H1 (cell line): ENCODE data around the gene LGALSL. TPM values are rescaled to one million over a fixed set of nuclear protein-coding genes. Genes with fewer than 3 reads are reported as not detected.

Experiments used
- CTCF ChIA-PET: fragments of 300-600 bp; sonication (Branson Sonifier 250); formaldehyde crosslinking; loops from one replicate; lab custom pipeline; 2021; ENCODE audit not compliant: partially characterized antibody; lab: Charles Lee
- POLR2A ChIA-PET: fragments of 300-600 bp; sonication (Branson Sonifier 250); formaldehyde crosslinking; loops from one replicate; lab custom pipeline; 2021; ENCODE audit warnings: inconsistent platforms; ENCODE audit not compliant: partially characterized antibody; lab: Charles Lee
- DNase-seq, 2 experiments: peaks; one replicate each; pipeline versions ENCODE4 v3.0.0 to v3.0.0-alpha.2; 2010 to 2022; ENCODE audit warnings: low spot score in 2 of 2, low read depth in 1 of 2, mixed read lengths in 1 of 2
- FAIRE-seq: peaks from 2 replicates; lab custom pipeline; 2011; peaks lifted over from hg19 to GRCh38; lab: Jason Lieb, UNC
- H2AFZ ChIP-seq: 2 replicates; pipeline ENCODE4 v1.8.1; 2012; ENCODE audit warnings: low read length, inconsistent platforms
- H2AK5ac ChIP-seq: 2 replicates; pipeline ENCODE4 v1.6.1; 2013; ENCODE audit warnings: low read depth, low read length
- H2BK120ac ChIP-seq: replicated peaks from 2 replicates; pipeline ENCODE3; 2013; ENCODE audit warnings: low read depth, low read length, inconsistent platforms
- H2BK12ac ChIP-seq: 2 replicates; pipeline ENCODE4 v1.6.1; 2013; ENCODE audit warnings: low read depth, low read length
- H2BK15ac ChIP-seq: 2 replicates; pipeline ENCODE4 v1.6.1; 2013; ENCODE audit warnings: low read length
- H2BK20ac ChIP-seq: 2 replicates; pipeline ENCODE4 v1.6.1; 2013; ENCODE audit warnings: low read length
- H2BK5ac ChIP-seq: 2 replicates; pipeline ENCODE4 v1.6.1; 2013; ENCODE audit warnings: low read depth, low read length
- H3K14ac ChIP-seq: 2 replicates; pipeline ENCODE4 v1.6.1; 2013; ENCODE audit warnings: inconsistent platforms; ENCODE audit not compliant: insufficient read length
- H3K18ac ChIP-seq: 2 replicates; pipeline ENCODE4 v1.6.1; 2013; ENCODE audit warnings: low read length; ENCODE audit errors: extremely low read depth
- H3K23ac ChIP-seq: 2 replicates; pipeline ENCODE4 v1.6.1; 2013; ENCODE audit warnings: inconsistent platforms; ENCODE audit not compliant: insufficient read length
- H3K23me2 ChIP-seq: 2 replicates; pipeline ENCODE4 v1.6.1; 2013; ENCODE audit warnings: low read depth, low read length
- H3K27ac ChIP-seq: 2 replicates; pipeline ENCODE4 v1.6.1; 2011; ENCODE audit warnings: low read depth, low read length, inconsistent platforms
- H3K27me3 ChIP-seq, 4 experiments: replicated peaks in 1 of 4; 1 replicate in 1 of 4; 2 replicates in 3 of 4; pipeline versions ENCODE4 v1.6.1 to v1.8.1; 2011 to 2013; ENCODE audit warnings: low read length in 3 of 4, mild to moderate bottlenecking in 3 of 4, inconsistent platforms in 2 of 4, mixed read lengths in 2 of 4, moderate library complexity in 1 of 4; ENCODE audit not compliant: control insufficient read depth in 3 of 4, insufficient read depth in 3 of 4; ENCODE audit errors: extremely low read depth in 1 of 4
- H3K36me3 ChIP-seq, 4 experiments: 2 replicates each; pipeline versions ENCODE4 v1.6.1 to v1.8.1; 2011 to 2013; ENCODE audit warnings: mild to moderate bottlenecking in 4 of 4, low read length in 3 of 4, moderate library complexity in 2 of 4, control low read depth in 1 of 4, inconsistent platforms in 1 of 4; ENCODE audit not compliant: insufficient read depth in 4 of 4, control insufficient read depth in 2 of 4
- H3K4ac ChIP-seq: replicated peaks from 2 replicates; pipeline ENCODE3; 2013; ENCODE audit warnings: low read length, low read depth, mixed read lengths, inconsistent platforms; ENCODE audit not compliant: insufficient read length
- H3K4me1 ChIP-seq, 4 experiments: replicated peaks in 1 of 4; 1 replicate in 1 of 4; 2 replicates in 3 of 4; pipeline versions ENCODE4 v1.6.1 to v1.8.1; 2011 to 2013; ENCODE audit warnings: low read length in 3 of 4, inconsistent platforms in 2 of 4, mixed read lengths in 1 of 4; ENCODE audit not compliant: insufficient read depth in 4 of 4, control insufficient read depth in 3 of 4
- H3K4me2 ChIP-seq, 2 experiments: 2 replicates each; pipeline versions ENCODE4 v1.6.1 to v1.8.1; 2011 to 2013; ENCODE audit warnings: low read depth in 2 of 2, low read length in 2 of 2, control low read depth in 1 of 2, inconsistent platforms in 1 of 2, mild to moderate bottlenecking in 1 of 2; ENCODE audit not compliant: insufficient read depth in 1 of 2
- H3K4me3 ChIP-seq, 4 experiments: fragments of 200-600, 300-600 bp in 1 of 4; sonication (generic), shearing (Covaris generic), sonication (Bioruptor Twin) in 1 of 4; 2 replicates each; pipeline versions ENCODE4 v1.5.1 to v1.8.1; 2011 to 2016; ENCODE audit warnings: low read length in 4 of 4, low read depth in 3 of 4, control low read depth in 2 of 4, inconsistent platforms in 2 of 4, mild to moderate bottlenecking in 2 of 4, mixed read lengths in 1 of 4, moderate library complexity in 1 of 4; ENCODE audit not compliant: insufficient read depth in 2 of 4; ENCODE audit errors: extremely low read depth in 1 of 4
- H3K56ac ChIP-seq: replicated peaks from 2 replicates; pipeline ENCODE3; 2013; ENCODE audit warnings: low read depth, mild to moderate bottlenecking, mixed read lengths, low read length, inconsistent platforms; ENCODE audit not compliant: insufficient read length
- H3K79me1 ChIP-seq: 2 replicates; pipeline ENCODE4 v1.6.1; 2013; ENCODE audit warnings: low read depth, low read length, control low read depth
- H3K79me2 ChIP-seq, 2 experiments: 2 replicates each; pipeline versions ENCODE4 v1.6.1 to v1.8.1; 2012 to 2013; ENCODE audit warnings: low read length in 2 of 2, mild to moderate bottlenecking in 2 of 2, inconsistent platforms in 1 of 2; ENCODE audit not compliant: insufficient read depth in 2 of 2, control insufficient read depth in 1 of 2
- H3K9ac ChIP-seq, 4 experiments: replicated peaks in 1 of 4; 1 replicate in 1 of 4; 2 replicates in 3 of 4; pipeline versions ENCODE4 v1.6.1 to v1.8.1; 2011 to 2013; ENCODE audit warnings: low read depth in 3 of 4, low read length in 3 of 4, control low read depth in 2 of 4, mild to moderate bottlenecking in 2 of 4, moderate library complexity in 2 of 4, inconsistent platforms in 1 of 4; ENCODE audit errors: extremely low read depth in 1 of 4
- H3K9me3 ChIP-seq, 2 experiments: 2 replicates each; pipeline versions ENCODE4 v1.6.1 to v1.8.1; 2012 to 2013; ENCODE audit warnings: mild to moderate bottlenecking in 2 of 2, moderate library complexity in 2 of 2, control low read depth in 1 of 2, inconsistent platforms in 1 of 2, low read depth in 1 of 2, low read length in 1 of 2, mixed read lengths in 1 of 2; ENCODE audit not compliant: insufficient read depth in 2 of 2
- H4K20me1 ChIP-seq, 2 experiments: replicated peaks in 1 of 2; 2 replicates each; pipeline versions ENCODE3 to v1.8.1; 2011 to 2013; ENCODE audit warnings: inconsistent platforms in 2 of 2, low read length in 2 of 2, mild to moderate bottlenecking in 1 of 2; ENCODE audit not compliant: insufficient read depth in 2 of 2, control insufficient read depth in 1 of 2
- H4K5ac ChIP-seq: 2 replicates; pipeline ENCODE4 v1.6.1; 2013; ENCODE audit warnings: low read length, low read depth, mixed read lengths, inconsistent platforms; ENCODE audit not compliant: insufficient read length
- H4K8ac ChIP-seq: 2 replicates; pipeline ENCODE4 v1.8.0; 2013; ENCODE audit warnings: mild to moderate bottlenecking, moderate library complexity, low read length, inconsistent platforms; ENCODE audit not compliant: insufficient read depth; ENCODE audit errors: extremely low read depth
- H4K91ac ChIP-seq: replicated peaks from 2 replicates; pipeline ENCODE3; 2013; ENCODE audit warnings: low read length, mixed read lengths, inconsistent platforms; ENCODE audit not compliant: insufficient read length
- CBX5 ChIP-seq: fragments of 300-800, 300-1000 bp; sonication (generic); IDR thresholded peaks from 2 replicates; pipeline ENCODE4 v1.7.1; 2016; ENCODE audit warnings: antibody characterized with exemption, low read length, low read depth
- CREB1 ChIP-seq: IDR thresholded peaks from 2 replicates; pipeline ENCODE4 v1.6.1; 2012; ENCODE audit warnings: inconsistent platforms
- HDAC6 ChIP-seq: IDR thresholded peaks from one replicate; pipeline ENCODE4 v1.7.1; 2012; ENCODE audit warnings: low read depth, mild to moderate bottlenecking, inconsistent platforms, low read length, moderate library complexity
- KDM4A ChIP-seq: IDR thresholded peaks from one replicate; pipeline ENCODE4 v1.7.1; 2012; ENCODE audit warnings: low read depth, mild to moderate bottlenecking, moderate library complexity, low read length, inconsistent platforms; ENCODE audit not compliant: severe bottlenecking
- RXRA ChIP-seq: IDR thresholded peaks from 2 replicates; pipeline ENCODE4 v1.6.1; 2011; ENCODE audit warnings: low read depth, mild to moderate bottlenecking, low read length, moderate library complexity; ENCODE audit not compliant: insufficient read depth
- WGBS, 2 experiments: shearing (Covaris generic) in 1 of 2; methylation state at CpG; one replicate each; pipeline versions ENCODE4 v1.1.6 to v1.1.7; 2013 to 2015; ENCODE audit warnings: low lambda C conversion rate in 2 of 2, mixed read lengths in 2 of 2, inconsistent platforms in 1 of 2, low coverage in 1 of 2, missing lambda C conversion rate in 1 of 2; ENCODE audit not compliant: insufficient replicate concordance in 2 of 2, insufficient coverage in 1 of 2, insufficient read length in 1 of 2; ENCODE audit errors: extremely low coverage in 1 of 2, missing lambda C conversion rate in 1 of 2; 5-methylcytosine and 5-hydroxymethylcytosine counted together
- polyA plus RNA-seq, 7 experiments: library from polyadenylated mRNA; depleted of rRNA in 3 of 7; stranded (reverse) in 5 of 7; unstranded in 2 of 7; fragments of >200 nt in 5 of 7; fragments of 200-250 nt in 2 of 7; gene quantifications; 1 replicate in 5 of 7; 2 replicates in 1 of 7; 4 replicates in 1 of 7; pipeline versions ENCODE4 v1.2.1 to v1.2.3, GENCODE V29; 2011 to 2013; ENCODE audit warnings: missing spikeins in 2 of 7, mixed read lengths in 2 of 7
- total RNA-seq: library from RNA; stranded (reverse); fragmentation: NEBNext Ultra II Directional; extraction: Animal tissue kit (Norgen Biotek cat#: 25700); gene quantifications from 2 replicates; pipeline ENCODE4 v1.2.1, GENCODE V29; 2021

LGALSL gene
- total and polyA plus RNA-seq, 2 of the 8 experiments (the other 6 are each of a cell fraction or from before 2014, with no cell fraction given): 13.6 to 32.3 TPM

- Histone ChIP-seq H3K79me1 (no peaks in the 10 kb centered on the region), H2BK12ac (no peak overlapping the region), H3K23me2 (no peaks in the 10 kb centered on the region), H2AFZ (no peak overlapping the region), H3K27ac (no peak overlapping the region), H3K18ac (no peak overlapping the region), H3K9me3 (no peaks in the 10 kb centered on the region), H2AK5ac (no peak overlapping the region), H3K4me2 (no peak overlapping the region), H3K4me3 (no peak overlapping the region), H3K79me2 (no peaks in the 10 kb centered on the region), H4K8ac (no peak overlapping the region), H3K4me1 (peaks cover 0 to 5% (median 2%) of the 10 kb centered on the region in 4 experiments; a peak in 3 of 7 replicates), H2BK15ac (no peak overlapping the region), H3K14ac (no peak overlapping the region), H3K9ac (no peak overlapping the region), H3K36me3 (no peaks in the 10 kb centered on the region), H4K20me1 (no peaks in the 10 kb centered on the region), H2BK5ac (no peak overlapping the region), H3K4ac (no peak overlapping the region), H4K5ac (no peak overlapping the region), H3K23ac (no peak overlapping the region), H2BK20ac (no peak overlapping the region), H3K56ac (no peak overlapping the region), H2BK120ac (no peak overlapping the region), H4K91ac (no peak overlapping the region), H3K27me3 (no peaks in the 10 kb centered on the region)
- CTCF ChIA-PET: interaction anchor here (0.6 kb wide), 1 partner anchor 10 kb away, joined by 5 read pairs; no protein-coding TSS in a partner anchor
- POLR2A ChIA-PET: no interaction called here
- FAIRE-seq (no peak), DNase-seq (no peak)
- 79% methylated on average over 2 of the region's 2 CpGs; no CpG with 5 or more reads in 1 of the 2 experiments for WGBS, 2 experiments
- TF ChIP-seq CBX5: no peak
- TF ChIP-seq HDAC6: no peak
- TF ChIP-seq KDM4A: no peak
- TF ChIP-seq CREB1: no peak
- no peak for TF ChIP-seq RXRA
Measured at GRCh38 chr2:64447317-64448040, 6.5 kb upstream of the LGALSL start.
